GM12878 (cell line): ENCODE measurements around the gene GGT7. TPM values are rescaled to one million over a fixed set of nuclear protein-coding genes. Genes with fewer than 3 reads are reported as not detected.

Experiments
- ATAC-seq: fragments of 200-7000 bp; cut with Tn5 transposase; 3 replicates; pipeline ENCODE4 v1.9.1; 2020; ENCODE audit warnings: mild to moderate bottlenecking, moderate library complexity
- BruUV-seq: library from RNA; stranded (reverse); fragments of 400-500 nt; replicated peaks from 2 replicates; lab custom pipeline; 2021; lab: Mats Ljungman, UMichigan
- CTCF ChIA-PET: fragments of 300-600 bp; sonication (Branson Sonifier 250); formaldehyde crosslinking; extraction: SDS; loops from one replicate; lab custom pipeline; 2021; ENCODE audit warnings: inconsistent platforms; lab: Yijun Ruan, JAX
- POLR2A ChIA-PET: fragments of 350-600 bp; formaldehyde crosslinking; extraction: SDS; loops from one replicate; lab custom pipeline; 2021; ENCODE audit warnings: inconsistent platforms; lab: Charles Lee
- RAD21 ChIA-PET: fragments of 300-600 bp; sonication (Branson Sonifier 250); formaldehyde crosslinking; loops from one replicate; lab custom pipeline; 2023; ENCODE audit warnings: antibody characterized with exemption; ENCODE audit not compliant: unreplicated experiment; lab: Charles Lee
- SMC1A ChIA-PET: fragments of 300-600 bp; sonication (Branson Sonifier 250); formaldehyde crosslinking; loops from one replicate; lab custom pipeline; 2023; ENCODE audit not compliant: unreplicated experiment, uncharacterized antibody; lab: Charles Lee
- DNase-seq: peaks from one replicate; pipeline ENCODE4 v3.0.0-alpha.2; 2011; ENCODE audit warnings: low read depth, low spot score
- FAIRE-seq: peaks from 3 replicates; lab custom pipeline; 2011; peaks lifted over from hg19 to GRCh38; lab: Jason Lieb, UNC
- H2AFZ ChIP-seq: 2 replicates; pipeline ENCODE4 v1.6.0; 2011; ENCODE audit warnings: low read depth, low read length, control low read depth; ENCODE audit not compliant: control insufficient read depth
- H3K27ac ChIP-seq: 2 replicates; pipeline ENCODE4 v1.5.1; 2011; ENCODE audit warnings: control low read depth; ENCODE audit not compliant: control insufficient read depth, insufficient read depth
- H3K27me3 ChIP-seq, 2 experiments: replicated peaks in 1 of 2; 2 replicates each; pipeline versions ENCODE4 v1.6.0 to v1.6.1; 2011; ENCODE audit warnings: low read length in 1 of 2; ENCODE audit not compliant: control insufficient read depth in 2 of 2, insufficient read depth in 2 of 2
- H3K36me3 ChIP-seq, 2 experiments: 2 replicates each; pipeline ENCODE4 v1.5.1; 2011; ENCODE audit warnings: low read length in 1 of 2; ENCODE audit not compliant: control insufficient read depth in 2 of 2, insufficient read depth in 2 of 2
- H3K4me1 ChIP-seq: 2 replicates; pipeline ENCODE4 v1.6.1; 2011; ENCODE audit warnings: mild to moderate bottlenecking, low read length, moderate library complexity, mixed read lengths; ENCODE audit not compliant: control insufficient read depth, insufficient read depth
- H3K4me2 ChIP-seq: 2 replicates; pipeline ENCODE4 v1.6.0; 2011; ENCODE audit warnings: control low read depth; ENCODE audit not compliant: control insufficient read depth, insufficient read depth
- H3K4me3 ChIP-seq: fragments of 200-600 bp; sonication (generic); 2 replicates; pipeline ENCODE4 v1.5.1; 2016
- H3K79me2 ChIP-seq: 2 replicates; pipeline ENCODE4 v1.6.0; 2011; ENCODE audit warnings: low read length; ENCODE audit not compliant: control insufficient read depth, insufficient read depth
- H3K9ac ChIP-seq: 2 replicates; pipeline ENCODE4 v1.8.0; 2011; ENCODE audit warnings: low read length, control low read depth, mixed read lengths; ENCODE audit not compliant: control insufficient read depth, insufficient read depth
- H3K9me3 ChIP-seq: replicated peaks from 3 replicates; pipeline ENCODE4 v1.5.1; 2011; ENCODE audit warnings: mild to moderate bottlenecking, low read length; ENCODE audit not compliant: control insufficient read depth, insufficient read depth
- H4K20me1 ChIP-seq: 2 replicates; pipeline ENCODE4 v1.6.0; 2011; ENCODE audit not compliant: control insufficient read depth, insufficient read depth
- BHLHE40 ChIP-seq, 2 experiments: fragments of 450-650 bp in 1 of 2; IDR thresholded peaks; 2 replicates each; pipeline ENCODE4 v1.6.1; 2011 to 2017; ENCODE audit warnings: low read depth in 2 of 2, borderline replicate concordance in 1 of 2, improper control_type of control experiment in 1 of 2, low read length in 1 of 2, mild to moderate bottlenecking in 1 of 2
- HDAC6 ChIP-seq: fragments of 200-600 bp; sonication (generic); IDR thresholded peaks from one replicate; pipeline ENCODE4 v1.8.0; 2017; ENCODE audit warnings: antibody characterized with exemption; ENCODE audit not compliant: unreplicated experiment
- MEF2A ChIP-seq: IDR thresholded peaks from 2 replicates; pipeline ENCODE4 v1.6.1; 2011; ENCODE audit warnings: low read depth, mild to moderate bottlenecking, low read length, moderate library complexity; ENCODE audit not compliant: insufficient read depth
- MEF2B ChIP-seq: fragments of 450-650 bp; IDR thresholded peaks from 2 replicates; pipeline ENCODE4 v1.6.1; 2018; ENCODE audit warnings: mild to moderate bottlenecking, moderate library complexity; ENCODE audit not compliant: partially characterized antibody, poor library complexity, severe bottlenecking
- SUPT20H ChIP-seq: IDR thresholded peaks from 2 replicates; pipeline ENCODE4 v1.6.1; 2011; ENCODE audit warnings: low read depth, mild to moderate bottlenecking, low read length, moderate library complexity, borderline replicate concordance; ENCODE audit not compliant: control insufficient read depth
- WGBS: methylation state at CpG from one replicate; pipeline ENCODE4 v1.1.6; 2016; ENCODE audit warnings: low lambda C conversion rate; ENCODE audit not compliant: insufficient replicate concordance, insufficient coverage; ENCODE audit errors: missing lambda C conversion rate; 5-methylcytosine and 5-hydroxymethylcytosine counted together
- in situ Hi-C: fragments of 300-500 bp; cut with MboI; formaldehyde crosslinking; loops from 9 replicates; pipeline ENCODE4 v1.14.3; 2018; ENCODE audit warnings: mixed read lengths
- intact Hi-C: fragments of 100-400 bp; cut with micrococcal nuclease; formaldehyde crosslinking; loops from one replicate; pipeline ENCODE4 v1.14.2; 2022; ENCODE audit not compliant: unreplicated experiment
- polyA plus RNA-seq, 11 experiments: library from polyadenylated mRNA; depleted of rRNA in 4 of 11; unstranded in 6 of 11; stranded (reverse) in 5 of 11; fragments of >200 nt; fragmentation: Nextera tagmentation in 4 of 11; fragmentation: Illumina TruSeq in 1 of 11; extraction: Ambion mirVana in 4 of 11; extraction: Trizol in 1 of 11; gene quantifications; 1 replicate in 1 of 11; 2 replicates in 10 of 11; pipeline versions ENCODE4 v1.2.1 to v1.2.3, GENCODE V29; 2011 to 2016; ENCODE audit warnings: inconsistent platforms in 2 of 11, missing spikeins in 2 of 11, low read depth in 1 of 11
- total RNA-seq, 4 experiments: library from RNA; depleted of rRNA in 3 of 4; stranded (reverse); fragments of >200 nt in 3 of 4; fragmentation: Illumina TruSeq in 1 of 4; extraction: Trizol in 1 of 4; gene quantifications; 2 replicates each; pipeline versions ENCODE4 v1.2.1 to v1.2.3, GENCODE V29; 2013 to 2021
- TF ChIP-seq, protein P1 (sequence below): fragments of 450-650 bp; formaldehyde crosslinking; IDR thresholded peaks from 2 replicates; pipeline ENCODE4 v1.4.0; 2020; ENCODE audit warnings: mild to moderate bottlenecking, moderate library complexity
- TF ChIP-seq, protein P2 (sequence below): fragments of 450-650 bp; IDR thresholded peaks from 2 replicates; pipeline ENCODE4 v1.6.1; 2018; ENCODE audit warnings: mild to moderate bottlenecking, low read depth, moderate library complexity; ENCODE audit not compliant: partially characterized antibody
- TF ChIP-seq, protein P3 (sequence below): fragments of 450-650 bp; conservative IDR thresholded peaks from 2 replicates; pipeline ENCODE4 v1.6.1; 2017; ENCODE audit warnings: mild to moderate bottlenecking, moderate library complexity

The GGT7 gene
- total and polyA plus RNA-seq, 10 of the 15 experiments (the other 5 are each of a cell fraction or from before 2014, with no cell fraction given) = 0.02 to 14.7 (median 5.3) TPM

DNA sequence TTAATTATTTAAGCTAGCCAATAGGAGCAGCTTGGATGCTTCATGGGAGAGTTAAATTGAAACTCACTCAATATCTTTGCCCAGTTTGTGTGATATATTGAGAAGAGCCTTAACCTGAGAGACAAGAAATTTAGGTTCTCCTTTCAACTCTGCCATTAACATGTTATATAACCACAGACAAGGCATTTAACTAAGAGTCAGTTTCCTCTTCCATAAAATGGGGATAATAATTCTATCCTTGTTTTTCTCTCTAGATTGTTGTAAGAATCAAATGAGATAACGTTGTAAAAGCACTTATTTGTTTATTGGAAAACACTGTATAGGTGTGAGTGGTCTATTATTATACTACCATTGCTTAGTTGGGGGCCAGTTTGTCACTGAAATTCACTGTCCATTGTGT lies 11.6 kb upstream of the GGT7 start:
- Histone ChIP-seq H3K79me2 (no peaks in the 10 kb centered on the region), H3K4me3 (no peak overlapping the region), H4K20me1 (no peaks in the 10 kb centered on the region), H3K27ac (no peak overlapping the region), H3K9me3 (no peaks in the 10 kb centered on the region), H3K9ac (no peak overlapping the region), H2AFZ (no peak overlapping the region), H3K4me2 (no peak overlapping the region), H3K27me3 (no peaks in the 10 kb centered on the region), H3K36me3 (no peaks in the 10 kb centered on the region), H3K4me1 (peaks cover 17% of the 10 kb centered on the region; the same call in 1 of the 2 replicates)
- no peak for ATAC-seq
- ChIA-PET CTCF (interaction anchor here (1.2 kb wide), 1 partner anchor 12 kb away, joined by 3 read pairs; no protein-coding TSS in a partner anchor), SMC1A (interaction anchor here (1.5 kb wide), 1 partner anchor 9 kb away, joined by 3 read pairs; no protein-coding TSS in a partner anchor), POLR2A (no interaction called here), RAD21 (no interaction called here)
- WGBS = 0% methylated on average over 1 of the region's 1 CpG
- no peak for FAIRE-seq
- no peak for DNase-seq
- in situ Hi-C loops (no loop called here), intact Hi-C loops (no loop called here)
- BruUV-seq = no TSS peak
- no peak for TF ChIP-seq HDAC6
- TF ChIP-seq, protein P1, sequence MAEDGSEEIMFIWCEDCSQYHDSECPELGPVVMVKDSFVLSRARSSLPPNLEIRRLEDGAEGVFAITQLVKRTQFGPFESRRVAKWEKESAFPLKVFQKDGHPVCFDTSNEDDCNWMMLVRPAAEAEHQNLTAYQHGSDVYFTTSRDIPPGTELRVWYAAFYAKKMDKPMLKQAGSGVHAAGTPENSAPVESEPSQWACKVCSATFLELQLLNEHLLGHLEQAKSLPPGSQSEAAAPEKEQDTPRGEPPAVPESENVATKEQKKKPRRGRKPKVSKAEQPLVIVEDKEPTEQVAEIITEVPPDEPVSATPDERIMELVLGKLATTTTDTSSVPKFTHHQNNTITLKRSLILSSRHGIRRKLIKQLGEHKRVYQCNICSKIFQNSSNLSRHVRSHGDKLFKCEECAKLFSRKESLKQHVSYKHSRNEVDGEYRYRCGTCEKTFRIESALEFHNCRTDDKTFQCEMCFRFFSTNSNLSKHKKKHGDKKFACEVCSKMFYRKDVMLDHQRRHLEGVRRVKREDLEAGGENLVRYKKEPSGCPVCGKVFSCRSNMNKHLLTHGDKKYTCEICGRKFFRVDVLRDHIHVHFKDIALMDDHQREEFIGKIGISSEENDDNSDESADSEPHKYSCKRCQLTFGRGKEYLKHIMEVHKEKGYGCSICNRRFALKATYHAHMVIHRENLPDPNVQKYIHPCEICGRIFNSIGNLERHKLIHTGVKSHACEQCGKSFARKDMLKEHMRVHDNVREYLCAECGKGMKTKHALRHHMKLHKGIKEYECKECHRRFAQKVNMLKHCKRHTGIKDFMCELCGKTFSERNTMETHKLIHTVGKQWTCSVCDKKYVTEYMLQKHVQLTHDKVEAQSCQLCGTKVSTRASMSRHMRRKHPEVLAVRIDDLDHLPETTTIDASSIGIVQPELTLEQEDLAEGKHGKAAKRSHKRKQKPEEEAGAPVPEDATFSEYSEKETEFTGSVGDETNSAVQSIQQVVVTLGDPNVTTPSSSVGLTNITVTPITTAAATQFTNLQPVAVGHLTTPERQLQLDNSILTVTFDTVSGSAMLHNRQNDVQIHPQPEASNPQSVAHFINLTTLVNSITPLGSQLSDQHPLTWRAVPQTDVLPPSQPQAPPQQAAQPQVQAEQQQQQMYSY (CRISPR knock-in tag) = no peak
- TF ChIP-seq, protein P2, sequence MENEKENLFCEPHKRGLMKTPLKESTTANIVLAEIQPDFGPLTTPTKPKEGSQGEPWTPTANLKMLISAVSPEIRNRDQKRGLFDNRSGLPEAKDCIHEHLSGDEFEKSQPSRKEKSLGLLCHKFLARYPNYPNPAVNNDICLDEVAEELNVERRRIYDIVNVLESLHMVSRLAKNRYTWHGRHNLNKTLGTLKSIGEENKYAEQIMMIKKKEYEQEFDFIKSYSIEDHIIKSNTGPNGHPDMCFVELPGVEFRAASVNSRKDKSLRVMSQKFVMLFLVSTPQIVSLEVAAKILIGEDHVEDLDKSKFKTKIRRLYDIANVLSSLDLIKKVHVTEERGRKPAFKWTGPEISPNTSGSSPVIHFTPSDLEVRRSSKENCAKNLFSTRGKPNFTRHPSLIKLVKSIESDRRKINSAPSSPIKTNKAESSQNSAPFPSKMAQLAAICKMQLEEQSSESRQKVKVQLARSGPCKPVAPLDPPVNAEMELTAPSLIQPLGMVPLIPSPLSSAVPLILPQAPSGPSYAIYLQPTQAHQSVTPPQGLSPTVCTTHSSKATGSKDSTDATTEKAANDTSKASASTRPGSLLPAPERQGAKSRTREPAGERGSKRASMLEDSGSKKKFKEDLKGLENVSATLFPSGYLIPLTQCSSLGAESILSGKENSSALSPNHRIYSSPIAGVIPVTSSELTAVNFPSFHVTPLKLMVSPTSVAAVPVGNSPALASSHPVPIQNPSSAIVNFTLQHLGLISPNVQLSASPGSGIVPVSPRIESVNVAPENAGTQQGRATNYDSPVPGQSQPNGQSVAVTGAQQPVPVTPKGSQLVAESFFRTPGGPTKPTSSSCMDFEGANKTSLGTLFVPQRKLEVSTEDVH = no peak
- TF ChIP-seq MEF2A = no peak
- TF ChIP-seq, protein P3, sequence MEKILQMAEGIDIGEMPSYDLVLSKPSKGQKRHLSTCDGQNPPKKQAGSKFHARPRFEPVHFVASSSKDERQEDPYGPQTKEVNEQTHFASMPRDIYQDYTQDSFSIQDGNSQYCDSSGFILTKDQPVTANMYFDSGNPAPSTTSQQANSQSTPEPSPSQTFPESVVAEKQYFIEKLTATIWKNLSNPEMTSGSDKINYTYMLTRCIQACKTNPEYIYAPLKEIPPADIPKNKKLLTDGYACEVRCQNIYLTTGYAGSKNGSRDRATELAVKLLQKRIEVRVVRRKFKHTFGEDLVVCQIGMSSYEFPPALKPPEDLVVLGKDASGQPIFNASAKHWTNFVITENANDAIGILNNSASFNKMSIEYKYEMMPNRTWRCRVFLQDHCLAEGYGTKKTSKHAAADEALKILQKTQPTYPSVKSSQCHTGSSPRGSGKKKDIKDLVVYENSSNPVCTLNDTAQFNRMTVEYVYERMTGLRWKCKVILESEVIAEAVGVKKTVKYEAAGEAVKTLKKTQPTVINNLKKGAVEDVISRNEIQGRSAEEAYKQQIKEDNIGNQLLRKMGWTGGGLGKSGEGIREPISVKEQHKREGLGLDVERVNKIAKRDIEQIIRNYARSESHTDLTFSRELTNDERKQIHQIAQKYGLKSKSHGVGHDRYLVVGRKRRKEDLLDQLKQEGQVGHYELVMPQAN = no peak
- TF ChIP-seq BHLHE40 (IDR thresholded peaks at IDR 0.05; ENCODE audit: borderline replicate concordance in 1 of 2, low read depth in 2 of 2, low read length in 1 of 2) = no peak
- TF ChIP-seq MEF2B = no peak
- no peak for TF ChIP-seq SUPT20H
- TF ChIP-seq, all 136 proteins: peak for 0
